Smooth muscle cell (in vitro differentiated cells): ENCODE measurements around the gene TMEM121. TPM values are rescaled to one million over a fixed set of nuclear protein-coding genes. Genes with fewer than 3 reads are reported as not detected.

ENCODE experiments used
- DNase-seq: peaks from one replicate; lab custom pipeline; 2025; ENCODE audit not compliant: unreplicated experiment; lab: John Stamatoyannopoulos, UW
- H2AFZ ChIP-seq: fragments of 200-600 bp; sonication (generic); 2 replicates; pipeline ENCODE4 v1.6.0; 2016; ENCODE audit warnings: antibody characterized with exemption, low read depth, mild to moderate bottlenecking
- H3F3A ChIP-seq: fragments of 200-600 bp; sonication (generic); 2 replicates; pipeline ENCODE4 v1.6.0; 2017; ENCODE audit warnings: antibody characterized with exemption, low read depth
- H3K27ac ChIP-seq: fragments of 200-600 bp; sonication (generic); 2 replicates; pipeline ENCODE4 v1.5.1; 2016; ENCODE audit warnings: low read depth, mild to moderate bottlenecking
- H3K27me3 ChIP-seq: fragments of 200-600 bp; sonication (generic); 2 replicates; pipeline ENCODE4 v1.6.1; 2016; ENCODE audit warnings: low read depth, mild to moderate bottlenecking
- H3K36me3 ChIP-seq: fragments of 200-600 bp; sonication (generic); 2 replicates; pipeline ENCODE4 v1.5.1; 2016; ENCODE audit warnings: low read depth
- H3K4me1 ChIP-seq: fragments of 200-600 bp; sonication (generic); 2 replicates; pipeline ENCODE4 v1.5.1; 2016; ENCODE audit warnings: low read depth
- H3K4me2 ChIP-seq: fragments of 200-600 bp; sonication (generic); 2 replicates; pipeline ENCODE4 v1.6.0; 2016; ENCODE audit warnings: mild to moderate bottlenecking
- H3K4me3 ChIP-seq: fragments of 200-600 bp; sonication (generic); 2 replicates; pipeline ENCODE4 v1.5.1; 2016; ENCODE audit warnings: mild to moderate bottlenecking
- H3K79me2 ChIP-seq: fragments of 200-600 bp; sonication (generic); 2 replicates; pipeline ENCODE4 v1.6.0; 2016; ENCODE audit warnings: low read depth, mild to moderate bottlenecking
- H3K9ac ChIP-seq: fragments of 200-600 bp; sonication (generic); 2 replicates; pipeline ENCODE4 v1.6.0; 2016; ENCODE audit warnings: low read depth
- H3K9me3 ChIP-seq: fragments of 200-600 bp; sonication (generic); replicated peaks from 2 replicates; pipeline ENCODE4 v1.5.1; 2016; ENCODE audit warnings: low read depth
- H4K20me1 ChIP-seq: fragments of 200-600 bp; sonication (generic); 2 replicates; pipeline ENCODE4 v1.6.0; 2016; ENCODE audit warnings: low read depth
- CTCF ChIP-seq: fragments of 200-600 bp; sonication (generic); IDR thresholded peaks from 2 replicates; pipeline ENCODE4 v1.5.1; 2017; ENCODE audit warnings: borderline replicate concordance, mild to moderate bottlenecking, antibody characterized with exemption; ENCODE audit not compliant: insufficient read depth, poor library complexity, severe bottlenecking
- WGBS: methylation state at CpG from one replicate; pipeline ENCODE4 v1.1.7; 2016; ENCODE audit warnings: low lambda C conversion rate; 5-methylcytosine and 5-hydroxymethylcytosine counted together
- polyA plus RNA-seq: library from polyadenylated mRNA; unstranded; fragments of >200 nt; fragmentation: Nextera tagmentation; extraction: Ambion mirVana; gene quantifications from 2 replicates; pipeline ENCODE4 v1.2.1, GENCODE V29; 2016
- total RNA-seq: library from RNA; depleted of rRNA; stranded (reverse); fragments of >200 nt; gene quantifications from 2 replicates; pipeline ENCODE4 v1.2.3, GENCODE V29; 2014

TMEM121 gene
- total and polyA plus RNA-seq, 2 experiments from 2014 or later: 2.6 to 12.1 TPM

GRCh38 chr14:105529569-105530284, 3.3 kb downstream of the TMEM121 start:
- no peak for TF ChIP-seq CTCF
- Histone ChIP-seq H3K27ac (no peak overlapping the region), H3K4me3 (no peak overlapping the region), H3K79me2 (no peaks in the 10 kb centered on the region), H3K36me3 (no peaks in the 10 kb centered on the region), H3K9me3 (no peaks in the 10 kb centered on the region), H3K27me3 (no peaks in the 10 kb centered on the region), H4K20me1 (no peaks in the 10 kb centered on the region), H3K4me2 (no peak overlapping the region), H3K4me1 (no peaks in the 10 kb centered on the region), H3F3A (no peaks in the 10 kb centered on the region), H2AFZ (no peak overlapping the region), H3K9ac (no peak overlapping the region)
- DNase-seq: no peak
- 94% methylated on average over 49 of the region's 63 CpGs for WGBS

- no peak for TF ChIP-seq CTCF
- Histone ChIP-seq H2AFZ (no peak overlapping the region), H3K27ac (no peak overlapping the region), H3K9ac (no peak overlapping the region), H3F3A (no peaks in the 10 kb centered on the region), H3K4me1 (no peaks in the 10 kb centered on the region), H3K36me3 (no peaks in the 10 kb centered on the region), H3K4me2 (no peak overlapping the region), H3K4me3 (no peak overlapping the region), H3K9me3 (no peaks in the 10 kb centered on the region), H3K79me2 (no peaks in the 10 kb centered on the region), H4K20me1 (no peaks in the 10 kb centered on the region), H3K27me3 (no peaks in the 10 kb centered on the region)
- 90% methylated on average over 19 of the region's 19 CpGs for WGBS
- DNase-seq: no peak
Measured at GRCh38 chr14:105530285-105531087, 4.1 kb downstream of the TMEM121 start.

- H3K4me1 ChIP-seq: no peaks in the 10 kb centered on the region
- no peaks in the 10 kb centered on the region for H3K27me3 ChIP-seq
- no peak overlapping the region for H3K27ac ChIP-seq
- no peaks in the 10 kb centered on the region for H3F3A ChIP-seq
- no peaks in the 10 kb centered on the region for H3K36me3 ChIP-seq
- H3K79me2 ChIP-seq: no peaks in the 10 kb centered on the region
- TF ChIP-seq CTCF: no peak
- H4K20me1 ChIP-seq: no peaks in the 10 kb centered on the region
- H3K9ac ChIP-seq: no peak overlapping the region
- no peaks in the 10 kb centered on the region for H3K9me3 ChIP-seq
- H2AFZ ChIP-seq: no peak overlapping the region
- DNase-seq: no peak
- 90% methylated on average over 18 of the region's 30 CpGs for WGBS
- H3K4me3 ChIP-seq: no peak overlapping the region
- no peak overlapping the region for H3K4me2 ChIP-seq
Measured at GRCh38 chr14:105531088-105531893, 4.9 kb downstream of the TMEM121 start.
